LNCAP (cell line): ENCODE measurements around the gene ATP2A3.

Experiments
- TF ChIP-seq, protein P1 (sequence below): fragments of 450-650 bp; IDR thresholded peaks from 2 replicates; pipeline ENCODE4 v1.5.1; 2017; ENCODE audit warnings: mild to moderate bottlenecking

Gene ATP2A3

DNA sequence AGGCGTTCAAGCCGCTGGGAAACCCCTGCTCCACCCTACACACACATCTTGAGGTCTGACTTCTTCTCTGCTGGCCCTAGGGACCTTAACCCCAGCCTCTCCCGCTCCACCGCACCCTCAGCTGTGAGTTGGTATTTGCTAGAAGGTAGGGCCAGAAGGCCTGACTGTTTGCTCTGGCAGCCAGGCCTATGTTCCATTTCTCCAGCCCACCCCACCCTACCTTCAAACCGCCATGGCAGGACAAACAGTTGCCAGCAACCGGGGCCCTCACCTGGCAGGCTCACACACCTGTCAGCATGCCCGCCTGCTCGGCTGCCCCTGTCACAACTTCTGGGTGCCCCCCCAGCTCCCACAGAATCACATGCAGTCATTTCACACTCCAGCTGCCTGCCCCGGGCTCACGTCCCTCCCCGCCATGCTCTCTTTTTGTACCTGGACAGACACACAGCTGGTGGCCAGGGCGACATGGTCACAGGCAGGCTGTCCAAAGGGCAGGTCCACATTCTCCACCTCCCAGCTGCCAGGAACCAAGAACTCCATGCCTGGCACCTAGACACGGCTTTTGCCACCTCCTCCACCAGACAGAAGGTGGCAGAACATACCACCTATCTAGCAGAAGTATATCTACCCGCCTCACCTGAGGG is 2.6 kb upstream of the ATP2A3 start:
- TF ChIP-seq, protein P1, sequence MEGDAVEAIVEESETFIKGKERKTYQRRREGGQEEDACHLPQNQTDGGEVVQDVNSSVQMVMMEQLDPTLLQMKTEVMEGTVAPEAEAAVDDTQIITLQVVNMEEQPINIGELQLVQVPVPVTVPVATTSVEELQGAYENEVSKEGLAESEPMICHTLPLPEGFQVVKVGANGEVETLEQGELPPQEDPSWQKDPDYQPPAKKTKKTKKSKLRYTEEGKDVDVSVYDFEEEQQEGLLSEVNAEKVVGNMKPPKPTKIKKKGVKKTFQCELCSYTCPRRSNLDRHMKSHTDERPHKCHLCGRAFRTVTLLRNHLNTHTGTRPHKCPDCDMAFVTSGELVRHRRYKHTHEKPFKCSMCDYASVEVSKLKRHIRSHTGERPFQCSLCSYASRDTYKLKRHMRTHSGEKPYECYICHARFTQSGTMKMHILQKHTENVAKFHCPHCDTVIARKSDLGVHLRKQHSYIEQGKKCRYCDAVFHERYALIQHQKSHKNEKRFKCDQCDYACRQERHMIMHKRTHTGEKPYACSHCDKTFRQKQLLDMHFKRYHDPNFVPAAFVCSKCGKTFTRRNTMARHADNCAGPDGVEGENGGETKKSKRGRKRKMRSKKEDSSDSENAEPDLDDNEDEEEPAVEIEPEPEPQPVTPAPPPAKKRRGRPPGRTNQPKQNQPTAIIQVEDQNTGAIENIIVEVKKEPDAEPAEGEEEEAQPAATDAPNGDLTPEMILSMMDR, result no peak

DNA sequence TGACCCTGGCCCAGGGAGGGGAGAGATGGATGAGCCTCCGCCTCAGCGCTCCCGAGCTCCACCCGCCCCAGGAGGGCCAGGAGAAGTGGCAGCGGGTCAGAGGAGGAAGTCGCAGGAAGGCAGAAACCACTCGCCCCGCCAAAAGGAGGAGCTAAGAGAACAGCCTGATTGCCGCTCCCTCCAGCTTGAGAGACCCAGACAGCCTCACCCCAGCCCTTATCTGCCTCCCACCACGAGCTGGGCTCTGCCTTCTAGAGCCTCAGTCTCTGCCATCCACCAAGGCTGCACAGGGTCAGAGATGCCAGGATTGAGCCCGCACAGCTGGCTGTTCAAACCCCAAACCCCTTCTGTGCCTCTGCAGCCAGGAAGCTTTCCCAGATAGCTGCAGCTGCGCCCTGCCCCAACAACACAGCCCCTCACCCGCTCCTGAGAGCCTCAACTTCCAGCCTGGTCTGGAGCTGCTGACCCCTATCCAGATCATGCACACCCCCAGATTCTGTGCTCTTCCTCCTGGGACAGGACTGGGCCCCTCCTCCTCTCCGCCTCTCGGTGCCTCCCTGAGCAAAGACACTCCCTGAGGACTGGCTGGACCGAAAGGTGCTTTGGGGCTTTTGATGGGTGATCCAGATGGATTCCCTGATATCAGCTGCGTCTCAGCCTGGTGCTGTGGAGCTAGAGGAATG is 1.0 kb upstream of the ATP2A3 start:
- TF ChIP-seq, protein P1, result no peak

- TF ChIP-seq, protein P1, result no peak
Measured at GRCh38 chr17:3963237-3964201, 718 bp downstream of the ATP2A3 start.

- TF ChIP-seq, protein P1, result no peak
Measured at GRCh38 chr17:3962965-3963236, 1.3 kb downstream of the ATP2A3 start.

- TF ChIP-seq, protein P1, result no peak
Measured at GRCh38 chr17:3962217-3962964, 1.8 kb downstream of the ATP2A3 start.

GRCh38 chr17:3961564-3962047 is 2.6 kb downstream of the ATP2A3 start:
- TF ChIP-seq, protein P1, result no peak

GRCh38 chr17:3960764-3961163 is 3.5 kb downstream of the ATP2A3 start:
- TF ChIP-seq, protein P1, result no peak
